Right lung (tissue), 5 donors: ENCODE data around the gene CEP85L. TPM values are rescaled to one million over a fixed set of nuclear protein-coding genes. Genes with fewer than 3 reads are reported as not detected.
A peak's percentile ranks its signal among the peaks of the same experiment; 100 is the strongest.

Experiments used
- DNase-seq, 2 donors: peaks; one replicate each; pipeline ENCODE4 v3.0.0-alpha.2; 2013
- polyA plus RNA-seq, 5 donors: library from polyadenylated mRNA; unstranded; fragments of 120-200 nt; gene quantifications; one replicate each; pipeline versions ENCODE4 v1.2.1 to v1.2.3, GENCODE V29; 2013; ENCODE audit warnings: inconsistent platforms in 1 of 5, low replicate concordance in 1 of 5; ENCODE audit not compliant: insufficient read length in 5 of 5, insufficient read depth in 1 of 5

The CEP85L gene
- polyA plus RNA-seq, 5 donors, result 8.6 to 15.5 (median 11.9) TPM

DNA sequence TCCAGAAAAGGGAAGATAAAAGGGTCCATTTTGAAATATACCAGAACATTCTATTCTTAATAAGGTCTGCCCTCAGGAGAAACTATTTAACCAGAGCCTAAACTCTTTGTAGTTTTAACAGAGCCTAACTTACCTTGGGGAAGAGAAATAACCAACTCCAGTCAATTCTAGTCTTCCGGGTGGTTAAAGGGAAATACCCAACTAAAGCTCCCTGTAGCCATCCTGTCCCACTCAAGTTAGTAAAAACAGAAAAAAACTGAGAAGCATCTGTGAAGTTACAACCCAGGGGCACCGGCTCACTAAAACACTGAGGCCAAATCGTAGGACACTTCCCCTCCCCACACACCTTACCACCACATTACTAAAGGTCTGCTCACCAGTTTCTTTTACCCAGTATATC lies 23.7 kb downstream of the CEP85L start:
- DNase-seq, result no peak

DNA sequence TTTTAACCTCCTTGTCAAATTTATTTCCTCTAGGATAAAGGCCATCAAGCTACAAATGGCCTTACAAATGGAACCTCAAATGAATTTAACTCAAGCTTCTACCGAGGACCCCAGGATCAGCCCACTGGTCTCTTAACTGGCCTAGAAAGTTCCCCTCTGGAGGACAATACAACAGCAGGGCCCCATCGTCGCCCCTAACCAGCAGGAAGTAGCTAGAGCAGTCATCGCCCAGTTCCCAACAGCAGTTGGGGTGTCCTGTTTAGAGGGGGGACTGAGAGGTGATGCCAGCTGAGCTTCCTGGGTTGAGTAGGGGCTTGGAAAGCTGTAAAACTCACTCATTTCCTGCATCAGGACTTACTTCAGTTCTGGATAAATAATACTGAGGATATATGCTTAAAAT lies 25.6 kb downstream of the CEP85L start:
- no peak for DNase-seq

DNA sequence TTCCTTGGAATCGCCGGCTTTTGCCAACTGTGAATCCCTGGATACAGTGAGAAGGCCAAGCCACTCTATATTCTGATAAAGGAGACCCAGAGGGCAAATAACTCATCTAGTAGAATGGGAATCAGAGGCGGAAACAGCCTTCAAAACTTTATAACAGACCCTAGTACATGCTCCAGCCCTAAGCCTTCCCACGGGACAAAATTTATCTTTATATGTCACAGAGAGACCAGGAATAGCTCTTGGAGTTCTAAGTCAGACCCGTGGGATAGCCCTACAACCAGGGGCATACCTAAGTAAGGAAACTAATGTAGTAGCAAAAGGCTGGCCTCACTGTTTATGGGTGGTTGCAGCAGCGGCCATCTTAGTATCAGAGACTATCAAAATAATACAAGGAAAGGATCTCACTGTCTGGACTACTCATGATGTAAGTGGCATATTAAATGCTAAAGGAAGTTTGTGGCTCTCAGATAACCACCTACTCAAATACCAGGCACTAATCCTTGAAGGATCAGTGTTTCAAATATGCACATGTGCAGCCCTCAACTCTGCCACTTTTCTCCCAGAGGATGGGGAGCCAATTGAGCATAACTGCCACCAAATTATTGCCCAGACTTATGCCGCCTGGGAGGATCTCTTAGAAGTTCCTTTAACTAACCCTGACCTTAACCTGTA lies 29.5 kb downstream of the CEP85L start:
- no peak for DNase-seq

DNA sequence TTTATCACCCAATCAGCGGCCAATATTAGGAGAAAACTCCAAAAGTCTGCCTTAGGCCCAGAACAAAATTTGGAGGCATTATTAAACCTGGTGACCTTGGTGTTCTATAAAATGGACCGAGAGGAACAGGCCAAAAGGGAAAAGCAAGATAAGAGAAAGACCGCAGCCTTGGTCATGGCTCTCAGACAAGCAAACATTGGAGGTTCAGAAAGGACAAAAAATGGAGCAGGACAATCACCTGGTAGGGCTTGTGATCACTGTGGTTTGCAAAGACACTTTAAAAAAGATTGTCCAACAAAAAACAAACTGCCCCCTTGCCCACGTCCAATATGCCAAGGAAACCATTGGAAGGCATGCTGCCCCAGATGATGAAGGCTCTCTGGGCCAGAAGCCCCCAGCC lies 31.2 kb downstream of the CEP85L start:
- no peak for DNase-seq

DNA sequence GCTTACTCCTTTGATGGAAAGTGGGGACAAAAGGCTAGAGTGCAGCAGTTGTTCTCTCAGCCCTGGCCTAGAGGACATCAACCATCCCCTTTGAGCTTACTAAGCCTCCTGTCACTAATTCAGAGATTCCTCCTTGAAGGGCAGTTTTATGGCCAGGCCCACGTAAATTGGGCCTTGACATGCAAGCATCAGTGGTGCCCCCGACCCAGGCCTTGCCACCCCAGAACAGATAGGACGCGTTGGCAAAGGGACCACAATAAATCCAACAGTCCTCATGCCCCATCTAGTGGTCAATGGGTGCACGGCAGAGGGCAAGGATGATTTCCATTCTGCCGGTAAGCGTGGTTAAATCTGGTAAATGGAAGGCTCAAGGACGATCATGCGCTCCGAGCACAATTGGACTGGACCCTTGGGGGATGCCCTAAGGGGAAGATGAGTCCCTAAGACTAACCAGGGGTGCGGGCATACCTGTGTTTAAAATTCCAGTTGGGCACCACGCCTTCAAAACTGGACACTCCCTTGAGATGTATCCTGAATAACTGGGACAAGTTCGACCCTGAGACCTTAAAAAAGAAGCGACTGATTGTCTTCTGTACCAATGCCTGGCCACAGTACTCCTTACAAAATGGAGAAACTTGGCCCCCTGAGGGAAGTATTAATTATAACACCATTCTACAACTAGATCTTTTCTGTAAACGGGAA lies 32.6 kb downstream of the CEP85L start:
- peak; percentile 9 to 12 for DNase-seq

DNA sequence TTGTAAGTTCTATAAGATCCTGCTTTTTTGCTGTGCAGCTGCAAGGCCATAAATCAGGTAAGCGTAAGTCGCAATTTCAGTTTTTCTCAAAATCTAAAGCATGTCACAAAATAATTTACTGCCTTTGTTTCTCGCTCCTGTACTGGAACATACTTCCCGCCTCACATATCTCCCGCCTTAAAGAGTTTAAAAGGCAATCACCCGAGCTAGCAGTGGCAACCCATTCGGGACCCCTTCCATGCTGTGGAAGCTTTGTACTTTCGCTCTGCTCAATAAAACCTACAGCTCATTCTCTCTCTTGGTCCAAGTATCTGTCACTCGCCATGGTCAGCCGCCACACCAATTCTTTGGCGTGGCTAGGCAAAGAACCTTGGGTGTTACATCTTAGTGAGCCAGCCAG lies 34.0 kb downstream of the CEP85L start:
- DNase-seq, result no peak

DNA sequence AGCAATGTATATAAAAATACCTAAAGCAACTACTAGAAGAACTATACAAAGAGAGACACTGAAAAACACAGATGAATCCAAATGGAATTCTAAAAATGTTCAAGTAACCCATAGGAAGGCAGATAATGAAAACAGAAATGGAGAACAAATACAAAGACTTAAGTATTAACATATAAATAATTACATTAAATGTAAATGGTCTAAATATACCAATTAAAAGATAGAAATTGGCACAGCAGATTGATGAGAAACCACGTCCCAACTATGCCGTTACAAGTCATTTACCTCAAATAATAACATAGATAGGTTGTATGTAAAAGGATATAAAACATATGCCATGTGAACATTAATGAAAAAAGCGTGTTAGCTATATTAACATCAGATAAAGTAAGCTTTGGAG lies 40.1 kb downstream of the CEP85L start:
- DNase-seq, result no peak

DNA sequence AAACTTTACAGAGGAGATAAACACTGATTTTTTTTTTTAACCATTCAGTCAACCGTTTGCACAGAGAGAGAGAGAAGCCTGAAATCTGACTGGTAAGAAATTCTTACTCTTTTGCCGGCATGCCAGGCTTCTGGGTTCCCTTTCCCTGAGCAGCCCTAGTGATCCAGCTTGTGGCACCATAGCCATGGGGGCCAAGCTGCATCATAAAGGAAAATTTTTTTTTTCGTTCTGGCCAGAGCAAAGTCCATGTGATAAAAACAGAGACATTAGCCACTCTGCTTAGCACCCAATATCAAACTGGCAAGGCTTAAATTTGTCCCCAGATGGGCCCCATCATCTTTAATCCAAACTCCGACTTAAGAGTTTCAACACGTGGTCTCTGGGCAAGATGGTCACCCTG lies 44.5 kb downstream of the CEP85L start:
- no peak for DNase-seq

DNA sequence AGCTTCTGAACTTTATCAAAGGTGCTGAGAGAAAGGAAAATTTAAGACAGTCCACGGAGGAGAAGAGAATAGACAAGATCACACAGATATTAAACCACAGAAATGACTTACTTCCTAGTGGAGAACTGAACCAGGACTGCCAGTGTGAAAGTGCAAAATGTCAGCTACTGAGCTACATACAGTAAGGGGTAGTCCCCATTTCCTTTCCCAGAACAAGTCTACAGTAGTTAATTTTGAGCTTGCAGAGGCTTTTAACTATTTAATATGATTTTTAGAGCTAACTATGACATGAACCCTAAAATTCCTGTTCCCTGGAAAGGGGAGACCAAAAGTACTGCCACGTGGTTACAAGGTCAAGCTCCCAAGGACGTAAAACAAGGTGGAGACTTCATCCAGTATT lies 45.1 kb downstream of the CEP85L start:
- DNase-seq, result no peak

DNA sequence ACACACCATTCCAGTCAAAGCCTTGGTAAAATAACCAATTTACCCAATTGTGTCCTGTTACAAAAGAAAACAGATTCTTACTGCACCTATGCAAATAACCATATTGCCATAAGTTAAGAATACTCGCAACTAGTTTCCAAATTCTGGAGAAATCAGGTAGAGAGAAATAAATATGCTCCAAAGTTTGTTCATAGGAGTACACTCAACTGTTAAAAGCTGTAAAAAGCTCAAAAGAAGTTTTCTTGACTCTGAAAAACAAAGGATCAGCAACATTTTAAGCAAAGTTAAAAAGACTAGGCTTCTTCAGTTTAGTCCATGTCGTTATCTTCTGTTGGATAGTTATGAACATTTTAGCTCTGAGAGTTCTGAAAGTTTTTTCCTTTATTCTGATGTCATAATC lies 48.0 kb downstream of the CEP85L start:
- DNase-seq, result no peak

DNA sequence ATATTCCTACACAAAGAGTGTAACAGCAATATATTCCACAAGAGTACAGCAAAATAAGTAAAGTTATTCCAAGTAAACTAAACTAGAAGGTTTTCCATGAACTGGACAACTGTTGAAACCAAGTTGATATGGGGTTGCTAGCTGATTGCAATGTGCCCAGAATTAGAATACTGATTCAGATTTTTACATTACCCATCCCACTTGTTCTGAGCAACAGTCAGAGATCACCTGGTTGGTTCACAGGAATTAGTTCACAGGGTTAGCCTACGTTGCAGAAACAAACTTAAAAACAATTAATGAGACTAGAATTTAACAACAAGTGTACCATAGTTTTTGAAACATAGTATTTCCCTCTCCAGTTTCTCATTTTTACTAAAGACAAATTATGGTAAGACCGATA lies 49.1 kb downstream of the CEP85L start:
- no peak for DNase-seq

DNA sequence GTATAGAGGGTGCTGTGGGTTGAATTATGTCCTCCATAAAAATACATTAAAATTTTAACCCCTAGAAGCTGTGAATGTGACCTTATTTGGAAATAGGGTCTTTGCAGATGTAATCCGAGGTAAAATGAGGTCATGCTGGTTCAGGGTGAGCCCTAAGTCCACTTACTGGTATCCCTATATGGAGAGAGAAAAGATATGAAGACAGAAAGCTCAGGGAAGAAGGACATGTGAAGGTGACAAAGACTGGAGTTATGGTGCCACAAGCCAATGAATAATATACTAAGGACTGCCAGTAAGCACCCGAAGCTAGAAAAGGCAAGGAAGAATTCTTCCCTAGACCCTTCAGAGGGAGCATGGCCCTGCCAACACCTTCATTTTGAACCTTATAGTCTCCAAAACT lies 53.1 kb downstream of the CEP85L start:
- no peak for DNase-seq

DNA sequence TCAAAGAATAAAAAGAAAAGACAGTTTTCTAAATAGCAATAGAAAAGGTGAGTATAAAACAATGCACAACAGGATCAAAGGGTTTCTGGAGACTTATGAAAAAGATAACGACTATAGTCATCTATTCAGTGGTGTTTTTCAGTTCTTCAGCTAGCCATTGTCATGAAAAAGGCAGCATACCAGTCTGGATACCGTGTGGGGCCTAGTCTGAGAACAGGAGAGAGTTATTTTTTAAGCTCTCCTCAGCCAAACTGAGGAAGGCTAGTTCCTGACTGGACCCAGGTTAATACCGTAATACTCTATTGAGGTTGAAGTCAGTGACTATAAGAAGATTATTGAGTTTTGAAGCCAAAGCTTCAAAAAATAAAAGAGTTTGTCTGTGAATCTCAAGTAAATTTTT lies 53.8 kb downstream of the CEP85L start:
- no peak for DNase-seq

DNA sequence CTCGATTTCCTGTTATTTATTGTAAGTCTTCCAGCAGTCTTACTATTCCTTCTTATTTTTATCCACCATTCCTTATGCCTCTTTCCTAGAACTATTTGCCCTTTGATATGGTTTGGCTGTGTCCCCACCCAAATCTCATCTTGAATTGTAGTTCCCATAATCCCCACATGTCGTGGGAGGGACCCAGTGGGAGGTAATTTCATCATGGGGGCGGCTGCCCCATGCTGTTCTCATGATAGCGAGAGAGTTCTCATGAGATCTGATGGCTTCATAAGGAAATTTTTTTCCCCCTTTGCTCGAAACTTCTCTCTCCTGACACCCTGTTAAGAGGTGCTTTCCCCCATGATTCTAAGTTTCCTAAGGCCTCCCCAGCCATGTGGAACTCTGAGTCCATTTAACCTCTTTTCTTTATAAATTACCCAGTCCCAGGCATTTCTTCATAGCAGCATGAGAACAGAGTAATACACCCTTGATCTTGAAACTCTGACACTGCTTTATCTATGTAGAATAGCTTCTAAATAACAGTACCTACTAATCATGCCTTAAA lies 54.5 kb downstream of the CEP85L start:
- no peak for DNase-seq

DNA sequence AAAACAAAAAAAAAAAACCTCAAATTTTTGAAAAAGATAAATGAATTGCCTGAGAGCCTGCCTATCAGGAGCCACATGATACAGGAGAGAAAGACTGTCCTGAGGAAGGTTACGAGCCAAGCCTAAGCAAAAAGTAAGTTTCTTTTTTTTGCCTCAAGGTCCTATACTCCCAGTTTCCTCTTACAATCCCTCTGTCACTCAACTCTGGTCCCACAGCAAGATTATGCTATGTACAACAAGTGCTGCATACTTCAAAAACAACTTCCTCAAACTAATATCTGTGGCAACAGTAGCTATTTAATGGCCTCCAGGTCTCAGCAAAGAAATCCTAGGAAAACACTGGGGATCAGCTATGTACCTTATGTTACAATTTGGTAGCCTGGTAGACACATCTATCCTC lies 56.5 kb downstream of the CEP85L start:
- DNase-seq, result no peak

DNA sequence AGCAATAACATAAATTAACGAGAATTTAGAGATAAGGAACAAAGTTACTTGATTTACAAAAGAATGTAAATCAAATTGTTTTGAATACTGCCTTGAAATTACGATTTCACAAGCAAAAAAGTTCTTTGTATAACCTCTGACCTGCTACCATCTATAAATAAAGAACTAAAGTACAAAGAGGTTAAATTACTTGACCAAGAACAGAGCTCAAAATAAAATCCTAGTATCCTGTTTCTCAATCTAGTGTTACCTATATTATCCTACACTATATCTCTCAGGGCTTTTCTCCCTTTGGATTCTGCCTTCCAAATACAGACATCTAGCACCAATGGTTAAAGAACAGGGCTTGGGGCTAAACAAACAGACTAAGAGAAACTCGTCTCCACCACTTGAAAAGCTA lies 59.5 kb downstream of the CEP85L start:
- DNase-seq, result no peak

DNA sequence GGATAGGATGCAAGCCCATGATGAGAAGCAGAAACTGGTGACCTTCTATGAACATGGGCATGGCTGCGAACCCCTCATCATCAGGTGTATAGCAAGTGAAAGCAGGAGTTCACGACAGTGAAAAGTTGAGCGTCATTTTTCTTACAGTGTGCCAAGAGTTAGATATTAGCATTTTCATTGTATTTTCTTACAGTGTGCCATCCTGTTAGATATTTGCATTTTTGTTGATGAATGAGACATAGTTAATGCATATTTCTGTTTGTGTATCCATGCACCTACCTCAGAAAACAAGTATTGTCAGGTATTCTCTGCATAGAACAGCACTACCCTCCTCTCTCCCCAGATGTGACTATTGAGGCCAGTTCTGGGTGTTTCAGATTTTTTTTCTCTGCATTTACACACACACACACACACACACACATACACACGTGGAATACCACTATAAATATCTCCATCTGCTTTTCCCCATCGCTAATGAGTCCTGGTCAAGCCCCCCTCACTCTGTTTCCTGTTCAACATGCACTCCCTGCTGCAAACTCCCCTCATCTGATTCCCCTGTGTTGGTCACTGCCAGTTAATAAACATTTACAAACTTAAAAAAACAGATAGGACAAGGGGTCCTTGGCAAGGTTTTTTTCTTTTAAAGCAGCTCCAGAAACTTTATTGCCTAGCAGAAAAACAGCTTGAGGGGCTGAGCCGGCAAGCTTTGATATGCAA lies 61.6 kb downstream of the CEP85L start:
- peak in 1 of 2 donors; percentile 18 for DNase-seq

DNA sequence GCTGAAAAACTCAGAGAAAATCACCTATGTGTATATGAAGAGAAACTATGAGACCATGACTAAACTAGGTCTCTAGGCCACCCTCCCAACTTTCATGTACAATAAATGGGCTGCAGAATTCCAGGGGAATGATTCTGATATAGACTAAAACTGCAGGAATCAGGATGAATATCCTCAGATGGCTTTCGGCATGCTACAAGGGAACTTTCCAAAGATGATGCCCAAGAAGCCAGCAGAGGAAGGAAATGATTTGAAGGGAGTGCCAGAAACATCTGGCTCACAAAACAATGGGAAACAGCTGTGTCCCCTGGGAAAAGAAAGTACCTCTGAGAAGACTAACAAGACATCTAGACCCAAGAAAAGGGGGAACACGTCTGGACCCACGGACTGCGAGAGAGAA lies 62.2 kb downstream of the CEP85L start:
- no peak for DNase-seq

DNA sequence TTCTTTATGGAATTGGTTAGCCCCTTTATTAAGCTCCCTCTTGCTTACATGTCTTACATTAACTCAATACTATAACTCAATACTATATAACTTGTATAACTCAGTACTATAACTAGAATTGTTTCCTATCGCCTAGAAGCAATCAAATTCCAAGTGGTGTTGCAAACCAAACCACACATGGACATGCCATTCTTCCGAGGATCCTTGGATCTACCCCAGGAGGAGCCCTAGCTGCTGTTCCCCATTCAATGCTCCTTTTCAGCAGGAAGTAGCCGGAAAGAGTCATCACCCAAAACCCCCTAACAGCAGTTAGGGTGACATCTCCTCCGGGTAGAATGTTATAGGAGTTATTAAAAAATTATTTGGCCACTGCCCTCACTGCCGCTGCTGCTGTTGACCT lies 62.8 kb downstream of the CEP85L start:
- DNase-seq, result no peak

DNA sequence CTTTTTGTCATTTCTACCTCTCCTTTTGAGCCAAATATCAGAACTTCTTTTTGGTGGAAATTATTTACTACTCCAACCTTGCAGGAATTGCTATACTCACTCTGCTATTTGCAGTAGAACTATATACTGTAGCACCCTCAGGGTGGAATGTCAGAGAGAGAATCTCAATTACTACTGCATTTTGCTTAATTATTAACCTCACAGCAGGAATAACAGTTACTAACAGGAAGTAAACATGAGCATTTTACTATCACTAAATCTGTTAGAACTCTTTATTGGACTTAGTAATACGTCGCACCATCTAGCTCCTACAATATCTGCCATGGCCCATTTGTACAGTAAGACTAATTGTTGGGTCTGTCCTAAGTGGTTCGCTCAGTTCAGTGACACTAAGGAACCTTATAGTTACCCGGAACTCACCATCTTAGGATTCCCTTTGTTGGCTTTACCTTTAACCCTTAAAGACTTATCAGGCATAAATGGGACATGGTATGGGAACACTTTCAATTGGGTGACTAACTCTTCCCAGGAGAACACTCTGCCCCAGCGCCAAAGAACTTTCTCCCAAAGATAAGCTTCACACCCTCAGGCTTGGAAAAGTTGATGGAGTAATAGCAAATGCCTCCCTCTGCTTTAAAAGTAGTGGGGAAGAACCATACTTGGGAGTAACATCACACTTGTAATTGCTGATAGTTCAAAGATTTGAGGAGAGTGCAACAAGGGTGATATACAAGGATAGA lies 64.5 kb downstream of the CEP85L start:
- DNase-seq, result no peak

DNA sequence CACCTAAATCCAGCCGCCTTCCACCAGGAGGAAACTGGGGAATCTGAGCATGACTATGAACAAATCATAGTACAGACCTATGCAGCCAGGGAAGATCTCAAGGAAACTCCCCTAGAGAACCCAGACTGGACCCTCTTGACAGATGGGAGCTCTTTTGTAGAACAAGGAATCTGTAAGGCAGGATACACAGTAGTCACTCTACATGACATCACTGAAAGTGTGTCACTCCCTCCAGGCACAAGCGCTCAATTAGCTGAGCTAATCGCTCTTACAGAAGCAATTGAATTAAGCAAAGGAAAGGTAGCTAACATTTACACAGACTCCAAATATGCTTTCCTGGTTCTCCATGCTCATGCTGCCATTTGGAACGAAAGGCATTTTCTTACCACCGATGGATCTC lies 66.5 kb downstream of the CEP85L start:
- DNase-seq, result no peak

DNA sequence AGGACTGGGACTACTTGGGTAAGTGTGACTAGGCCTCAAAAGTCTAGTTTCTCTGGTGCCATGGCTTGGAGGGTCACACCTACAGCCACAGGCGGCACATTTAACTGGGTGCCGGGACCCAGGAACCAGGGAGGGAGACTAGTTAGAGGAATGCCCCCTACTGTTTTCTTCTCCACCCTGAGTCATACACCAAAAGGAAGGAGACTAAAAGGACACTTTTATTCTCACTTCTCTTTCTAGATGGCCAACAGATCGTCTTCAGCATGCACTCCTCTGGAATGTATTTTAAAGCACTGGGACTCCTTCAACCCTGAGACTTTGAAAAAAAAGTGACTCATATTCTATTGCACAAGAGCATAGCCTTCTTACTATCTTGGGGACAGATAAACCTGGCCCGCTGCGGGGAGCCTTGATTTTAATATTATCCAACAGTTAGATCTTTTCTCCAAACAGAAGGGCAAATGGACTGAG lies 69.9 kb downstream of the CEP85L start:
- DNase-seq, result no peak
